MCF 10A (cell line): ENCODE measurements around the gene CCDC178. TPM values are rescaled to one million over a fixed set of nuclear protein-coding genes. Genes with fewer than 3 reads are reported as not detected.

Experiments used
- BruUV-seq: library from RNA; stranded (reverse); fragments of 400-500 nt; replicated peaks from 2 replicates; lab custom pipeline; 2021; lab: Mats Ljungman, UMichigan
- CTCF ChIA-PET: fragments of 300-600 bp; sonication (Branson Sonifier 250); formaldehyde crosslinking; extraction: SDS; loops from one replicate; lab custom pipeline; 2021; ENCODE audit warnings: antibody characterized with exemption, inconsistent platforms; lab: Yijun Ruan, JAX
- POLR2A ChIA-PET: fragments of 300-600, 350-650 bp; sonication (Branson Sonifier 250); formaldehyde crosslinking; extraction: SDS; loops from one replicate; lab custom pipeline; 2020; ENCODE audit warnings: antibody characterized with exemption, inconsistent platforms; lab: Yijun Ruan, JAX
- DNase-seq: peaks from one replicate; pipeline ENCODE4 v3.0.0-alpha.2; 2018; ENCODE audit not compliant: unreplicated experiment
- H3K27ac Mint-ChIP-seq: one replicate; pipeline ENCODE4 v1.8.0; 2022; ENCODE audit warnings: mild to moderate bottlenecking, low read depth, mixed read lengths; ENCODE audit not compliant: unreplicated experiment
- H3K27me3 Mint-ChIP-seq: one replicate; pipeline ENCODE4 v1.8.0; 2022; ENCODE audit warnings: mixed read lengths; ENCODE audit not compliant: insufficient read depth, unreplicated experiment
- H3K36me3 Mint-ChIP-seq: one replicate; pipeline ENCODE4 v1.8.0; 2022; ENCODE audit warnings: mild to moderate bottlenecking, moderate library complexity, mixed read lengths; ENCODE audit not compliant: insufficient read depth, unreplicated experiment
- H3K4me1 Mint-ChIP-seq: one replicate; pipeline ENCODE4 v1.8.0; 2022; ENCODE audit warnings: mixed read lengths; ENCODE audit not compliant: insufficient read depth, unreplicated experiment
- H3K4me3 Mint-ChIP-seq: one replicate; pipeline ENCODE4 v1.8.0; 2022; ENCODE audit warnings: mild to moderate bottlenecking, moderate library complexity, mixed read lengths; ENCODE audit not compliant: unreplicated experiment
- H3K9me3 Mint-ChIP-seq: one replicate; pipeline ENCODE4 v1.8.0; 2022; ENCODE audit warnings: mixed read lengths; ENCODE audit not compliant: unreplicated experiment
- CTCF ChIP-seq: fragments of 200-600 bp; IDR thresholded peaks from one replicate; pipeline ENCODE4 v1.8.0; 2022; ENCODE audit warnings: antibody characterized with exemption, mild to moderate bottlenecking; ENCODE audit not compliant: unreplicated experiment
- intact Hi-C: fragments of 100-400 bp; cut with micrococcal nuclease; formaldehyde crosslinking; loops from 2 replicates; pipeline ENCODE4 v1.14.1; 2022
- total RNA-seq: library from RNA; stranded (reverse); gene quantifications from 2 replicates; pipeline ENCODE4 v1.2.3, GENCODE V29; 2022

Gene CCDC178
- total RNA-seq, 1 experiment from 2014 or later: 0.19 TPM

GRCh38 chr18:33432857-33433256 is 7.7 kb downstream of the CCDC178 start:
- peaks cover 68% of the 10 kb centered on the region for H3K27me3 Mint-ChIP-seq
- H3K27ac Mint-ChIP-seq: no peak overlapping the region
- TF ChIP-seq CTCF: no peak
- ChIA-PET CTCF (no interaction called here), POLR2A (no interaction called here)
- no peak for DNase-seq
- H3K4me1 Mint-ChIP-seq: no peaks in the 10 kb centered on the region
- no peak overlapping the region for H3K4me3 Mint-ChIP-seq
- BruUV-seq: no TSS peak
- no peaks in the 10 kb centered on the region for H3K9me3 Mint-ChIP-seq
- intact Hi-C loops: no loop called here
- no peaks in the 10 kb centered on the region for H3K36me3 Mint-ChIP-seq

DNA sequence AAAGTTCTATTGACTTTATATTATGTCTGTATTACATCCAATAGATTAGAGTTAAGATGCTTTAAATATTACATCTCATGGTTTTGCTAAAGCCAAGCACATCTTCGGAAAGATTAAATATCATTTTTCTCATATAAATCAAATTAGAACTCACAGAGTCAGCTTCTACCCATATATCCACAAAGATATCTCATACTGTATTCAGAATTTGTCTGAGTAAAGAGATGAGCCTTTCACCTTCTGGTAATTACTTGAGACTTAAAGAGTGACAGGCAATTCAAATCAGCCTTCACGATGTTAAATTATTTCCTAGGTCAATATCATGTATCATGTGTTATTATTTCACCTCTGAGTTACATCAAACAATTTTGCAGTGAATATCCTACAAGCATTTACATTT is 13.0 kb downstream of the CCDC178 start:
- CTCF ChIA-PET: interaction anchor here (0.6 kb wide), 1 partner anchor 89 kb away, joined by 3 read pairs; no protein-coding TSS in a partner anchor
- no TSS peak for BruUV-seq
- DNase-seq: no peak
- POLR2A ChIA-PET: no interaction called here
- intact Hi-C loops: no loop called here
- no peak overlapping the region for H3K27ac Mint-ChIP-seq
- H3K4me3 Mint-ChIP-seq: no peak overlapping the region
- no peaks in the 10 kb centered on the region for H3K4me1 Mint-ChIP-seq
- no peaks in the 10 kb centered on the region for H3K9me3 Mint-ChIP-seq
- H3K27me3 Mint-ChIP-seq: peaks cover 73% of the 10 kb centered on the region
- H3K36me3 Mint-ChIP-seq: no peaks in the 10 kb centered on the region
- TF ChIP-seq CTCF: no peak

- H3K4me3 Mint-ChIP-seq: no peak overlapping the region
Measured at GRCh38 chr18:33424266-33424946, 16.1 kb downstream of the CCDC178 start.

GRCh38 chr18:33421225-33421624 is 19.3 kb downstream of the CCDC178 start:
- Mint-ChIP-seq H3K36me3 (no peaks in the 10 kb centered on the region), H3K9me3 (no peaks in the 10 kb centered on the region), H3K27ac (no peak overlapping the region), H3K4me1 (no peaks in the 10 kb centered on the region), H3K27me3 (peaks cover 53% of the 10 kb centered on the region), H3K4me3 (no peak overlapping the region)
- intact Hi-C loops: no loop called here
- TF ChIP-seq CTCF: no peak
- CTCF ChIA-PET: interaction anchor here (1.1 kb wide), 1 partner anchor 18 kb away, joined by 3 read pairs; no protein-coding TSS in a partner anchor
- POLR2A ChIA-PET: no interaction called here
- DNase-seq: no peak
- BruUV-seq: no TSS peak

More at GRCh38 chr18:33424266-33424946, 16.1 kb downstream of the CCDC178 start:
- no TSS peak for BruUV-seq
- H3K9me3 Mint-ChIP-seq: no peaks in the 10 kb centered on the region
- TF ChIP-seq CTCF: no peak
- DNase-seq: no peak
- no peak overlapping the region for H3K27ac Mint-ChIP-seq
- H3K27me3 Mint-ChIP-seq: peaks cover 74% of the 10 kb centered on the region
- H3K36me3 Mint-ChIP-seq: no peaks in the 10 kb centered on the region
- POLR2A ChIA-PET: no interaction called here
- intact Hi-C loops: no loop called here
- CTCF ChIA-PET: no interaction called here
- H3K4me1 Mint-ChIP-seq: no peaks in the 10 kb centered on the region
